PC-9 (cell line): Measurements from ENCODE around the gene CACNG5. TPM values are rescaled to one million over a fixed set of nuclear protein-coding genes. Genes with fewer than 3 reads are reported as not detected.

Source experiments
- BruUV-seq: library from RNA; stranded (reverse); fragments of 400-500 nt; replicated peaks from 2 replicates; lab custom pipeline; 2021; lab: Mats Ljungman, UMichigan
- CTCF ChIA-PET: fragments of 300-600 bp; sonication (Branson Sonifier 250); formaldehyde crosslinking; loops from one replicate; lab custom pipeline; 2022; ENCODE audit warnings: antibody characterized with exemption; lab: Charles Lee
- POLR2A ChIA-PET: fragments of 300-600 bp; sonication (Branson Sonifier 250); formaldehyde crosslinking; loops from one replicate; lab custom pipeline; 2022; ENCODE audit warnings: antibody characterized with exemption; ENCODE audit not compliant: unreplicated experiment; lab: Charles Lee
- DNase-seq, 2 experiments: peaks; one replicate each; pipeline versions ENCODE4 v3.0.0 to v3.0.0-alpha.2; 2015 to 2022; ENCODE audit warnings: mixed read lengths in 1 of 2
- H2AFZ ChIP-seq: fragments of 200-600 bp; sonication (generic); 2 replicates; pipeline ENCODE4 v1.8.1; 2017; ENCODE audit warnings: antibody characterized with exemption
- H3F3A ChIP-seq: fragments of 200-600 bp; sonication (generic); 2 replicates; pipeline ENCODE4 v1.8.1; 2017; ENCODE audit warnings: antibody characterized with exemption, mild to moderate bottlenecking, low read depth; ENCODE audit not compliant: insufficient read depth
- H3K27ac ChIP-seq: fragments of 200-600 bp; sonication (generic); 2 replicates; pipeline ENCODE4 v1.6.1; 2016; ENCODE audit warnings: mixed run types
- H3K27me3 ChIP-seq: fragments of 200-600 bp; sonication (generic); 2 replicates; pipeline ENCODE4 v1.6.1; 2016; ENCODE audit warnings: low read depth, mixed run types; ENCODE audit not compliant: insufficient read depth
- H3K36me3 ChIP-seq: fragments of 200-600 bp; sonication (generic); 2 replicates; pipeline ENCODE4 v1.6.1; 2016; ENCODE audit warnings: low read depth, mixed run types
- H3K4me1 ChIP-seq: fragments of 200-600 bp; sonication (generic); replicated peaks from 2 replicates; pipeline ENCODE4 v1.6.1; 2016; ENCODE audit warnings: mixed run types; ENCODE audit not compliant: insufficient read depth
- H3K4me2 ChIP-seq: fragments of 200-600 bp; sonication (generic); 2 replicates; pipeline ENCODE4 v1.6.1; 2017; ENCODE audit warnings: mixed run types
- H3K4me3 ChIP-seq: fragments of 200-600 bp; sonication (generic); 2 replicates; pipeline ENCODE4 v1.6.1; 2016; ENCODE audit warnings: mixed run types
- H3K79me2 ChIP-seq: fragments of 200-600 bp; sonication (generic); 2 replicates; pipeline ENCODE4 v1.6.1; 2017; ENCODE audit warnings: low read depth, mixed run types
- H3K9me2 ChIP-seq: fragments of 200-600 bp; sonication (generic); 2 replicates; pipeline ENCODE4 v1.8.1; 2017; ENCODE audit warnings: mild to moderate bottlenecking; ENCODE audit not compliant: insufficient read depth
- H3K9me3 ChIP-seq: fragments of 200-600 bp; sonication (generic); 2 replicates; pipeline ENCODE4 v1.8.1; 2016; ENCODE audit warnings: low read depth; ENCODE audit not compliant: insufficient read depth
- H4K20me1 ChIP-seq: fragments of 200-600 bp; sonication (generic); 2 replicates; pipeline ENCODE4 v1.8.1; 2017; ENCODE audit not compliant: insufficient read depth
- EZH2 ChIP-seq: fragments of 200-600 bp; sonication (generic); IDR thresholded peaks from 2 replicates; pipeline ENCODE4 v1.8.0; 2017; ENCODE audit warnings: antibody characterized with exemption, low read depth
- intact Hi-C: fragments of 100-400 bp; cut with micrococcal nuclease; formaldehyde crosslinking; loops from one replicate; pipeline ENCODE4 v1.10.0; 2022; ENCODE audit not compliant: unreplicated experiment
- total RNA-seq: library from RNA; stranded (reverse); gene quantifications from 2 replicates; pipeline ENCODE4 v1.2.3, GENCODE V29; 2021
- TF ChIP-seq, protein P1 (sequence below): fragments of 200-600 bp; sonication (generic); conservative IDR thresholded peaks from 2 replicates; pipeline ENCODE4 v1.6.1; 2017; ENCODE audit warnings: mixed run types, antibody characterized with exemption, mild to moderate bottlenecking, moderate library complexity

CACNG5 gene
- total RNA-seq, 1 experiment from 2014 or later = not detected

DNA sequence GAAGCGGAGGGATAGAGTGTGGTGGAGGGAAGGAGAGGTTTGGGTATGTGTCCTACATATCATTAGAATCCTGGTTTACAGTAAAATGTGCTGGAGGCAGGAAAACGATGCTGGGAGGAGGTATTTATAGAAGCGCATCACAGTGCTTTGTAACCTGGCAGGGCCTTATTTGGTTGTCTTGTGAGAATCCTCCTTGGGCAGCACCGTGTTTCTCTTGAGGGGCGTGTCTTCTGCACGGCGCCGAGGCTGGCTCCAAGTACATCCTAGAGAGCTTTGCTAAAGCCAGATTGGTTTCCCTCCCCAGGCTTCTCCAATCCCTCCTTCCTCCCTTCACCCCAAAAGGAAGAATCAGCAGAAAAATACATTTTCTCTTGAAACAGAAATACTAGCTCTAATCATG is 24.4 kb downstream of the CACNG5 start:
- POLR2A ChIA-PET = no interaction called here
- H2AFZ ChIP-seq = no peak overlapping the region
- no peak overlapping the region for H3K27ac ChIP-seq
- no peaks in the 10 kb centered on the region for H3K36me3 ChIP-seq
- no peaks in the 10 kb centered on the region for H3K9me3 ChIP-seq
- no peaks in the 10 kb centered on the region for H4K20me1 ChIP-seq
- H3K4me2 ChIP-seq = no peak overlapping the region
- H3K4me1 ChIP-seq = no peaks in the 10 kb centered on the region
- no peaks in the 10 kb centered on the region for H3K9me2 ChIP-seq
- CTCF ChIA-PET = no interaction called here
- intact Hi-C loops = no loop called here
- no peaks in the 10 kb centered on the region for H3F3A ChIP-seq
- BruUV-seq = no TSS peak
- no peak for DNase-seq
- TF ChIP-seq EZH2 = no peak
- TF ChIP-seq, protein P1, sequence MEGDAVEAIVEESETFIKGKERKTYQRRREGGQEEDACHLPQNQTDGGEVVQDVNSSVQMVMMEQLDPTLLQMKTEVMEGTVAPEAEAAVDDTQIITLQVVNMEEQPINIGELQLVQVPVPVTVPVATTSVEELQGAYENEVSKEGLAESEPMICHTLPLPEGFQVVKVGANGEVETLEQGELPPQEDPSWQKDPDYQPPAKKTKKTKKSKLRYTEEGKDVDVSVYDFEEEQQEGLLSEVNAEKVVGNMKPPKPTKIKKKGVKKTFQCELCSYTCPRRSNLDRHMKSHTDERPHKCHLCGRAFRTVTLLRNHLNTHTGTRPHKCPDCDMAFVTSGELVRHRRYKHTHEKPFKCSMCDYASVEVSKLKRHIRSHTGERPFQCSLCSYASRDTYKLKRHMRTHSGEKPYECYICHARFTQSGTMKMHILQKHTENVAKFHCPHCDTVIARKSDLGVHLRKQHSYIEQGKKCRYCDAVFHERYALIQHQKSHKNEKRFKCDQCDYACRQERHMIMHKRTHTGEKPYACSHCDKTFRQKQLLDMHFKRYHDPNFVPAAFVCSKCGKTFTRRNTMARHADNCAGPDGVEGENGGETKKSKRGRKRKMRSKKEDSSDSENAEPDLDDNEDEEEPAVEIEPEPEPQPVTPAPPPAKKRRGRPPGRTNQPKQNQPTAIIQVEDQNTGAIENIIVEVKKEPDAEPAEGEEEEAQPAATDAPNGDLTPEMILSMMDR = no peak
- no peaks in the 10 kb centered on the region for H3K79me2 ChIP-seq
- peaks cover 11% of the 10 kb centered on the region for H3K27me3 ChIP-seq
- H3K4me3 ChIP-seq = no peak overlapping the region

DNA sequence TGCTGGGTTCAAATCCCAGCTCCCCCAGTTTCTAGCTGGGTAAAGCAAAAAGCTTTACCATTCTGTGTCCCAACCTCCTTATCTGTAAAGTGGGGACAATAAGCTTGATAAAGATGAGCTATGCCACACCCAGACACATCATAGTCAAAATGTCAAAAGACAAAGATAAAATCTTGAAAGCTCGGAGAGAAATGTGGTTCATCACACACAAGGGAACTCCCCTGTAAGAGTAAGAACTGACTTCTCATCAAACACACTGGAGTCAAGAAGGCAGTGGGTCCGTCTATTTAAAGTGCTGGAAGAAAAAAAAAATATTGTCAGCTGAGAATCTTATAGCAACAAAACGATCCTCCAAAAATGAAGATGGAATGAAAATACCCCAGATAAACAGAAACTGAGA is 25.3 kb downstream of the CACNG5 start:
- H3K27ac ChIP-seq = no peak overlapping the region
- no peaks in the 10 kb centered on the region for H3F3A ChIP-seq
- H3K9me3 ChIP-seq = no peaks in the 10 kb centered on the region
- no peak overlapping the region for H3K4me2 ChIP-seq
- no peaks in the 10 kb centered on the region for H3K79me2 ChIP-seq
- ChIA-PET CTCF (interaction anchor here (0.7 kb wide), 1 partner anchor 1773 kb away, joined by 3 read pairs; no protein-coding TSS in a partner anchor), POLR2A (no interaction called here)
- DNase-seq = no peak
- H4K20me1 ChIP-seq = no peaks in the 10 kb centered on the region
- intact Hi-C loops = no loop called here
- no peak overlapping the region for H3K4me3 ChIP-seq
- H3K4me1 ChIP-seq = no peaks in the 10 kb centered on the region
- no TSS peak for BruUV-seq
- TF ChIP-seq, protein P1 = no peak
- no peak for TF ChIP-seq EZH2
- H3K9me2 ChIP-seq = no peaks in the 10 kb centered on the region
- H3K36me3 ChIP-seq = no peaks in the 10 kb centered on the region
- peaks cover 14% of the 10 kb centered on the region for H3K27me3 ChIP-seq
- no peak overlapping the region for H2AFZ ChIP-seq

DNA sequence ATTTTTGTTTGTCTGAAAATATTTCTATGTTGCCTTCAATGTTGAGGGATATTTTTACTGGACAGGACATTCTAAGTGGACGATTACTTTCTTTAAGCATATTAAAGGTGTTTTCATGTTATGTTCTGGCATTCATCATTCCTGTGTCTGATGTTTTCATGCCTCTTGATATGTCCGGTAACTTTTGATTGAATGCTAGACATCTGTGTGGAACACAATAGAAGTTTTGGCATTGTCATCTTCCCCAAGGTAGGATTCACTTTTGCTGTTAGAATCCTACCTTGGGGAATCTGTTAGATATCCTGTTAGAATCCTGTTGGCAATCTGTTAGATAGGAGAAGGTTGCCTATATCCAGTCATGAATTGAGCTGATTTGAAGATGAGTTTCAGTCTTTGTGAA is 28.9 kb downstream of the CACNG5 start:
- Histone ChIP-seq H3K4me2 (no peak overlapping the region), H3K27ac (no peak overlapping the region), H3K4me1 (no peaks in the 10 kb centered on the region), H3K9me2 (no peaks in the 10 kb centered on the region), H3F3A (no peaks in the 10 kb centered on the region), H3K79me2 (no peaks in the 10 kb centered on the region), H4K20me1 (no peaks in the 10 kb centered on the region), H2AFZ (no peak overlapping the region), H3K36me3 (no peaks in the 10 kb centered on the region), H3K27me3 (peaks cover 17% of the 10 kb centered on the region), H3K9me3 (no peaks in the 10 kb centered on the region), H3K4me3 (no peak overlapping the region)
- TF ChIP-seq, protein P1 = no peak
- no peak for TF ChIP-seq EZH2
- POLR2A ChIA-PET = no interaction called here
- DNase-seq = no peak
- intact Hi-C loops = no loop called here
- CTCF ChIA-PET = no interaction called here
- BruUV-seq = no TSS peak
